AG20443 (cell line): ENCODE data around the gene HOXD11.

Source experiments
- DNase-seq: peaks from one replicate; pipeline ENCODE4 v3.0.0; 2012; ENCODE audit warnings: low spot score, mixed read lengths

The HOXD11 gene

GRCh38 chr2:176105078-176105729 is 1.9 kb upstream of the HOXD11 start:
- DNase-seq = peak; percentile 61

GRCh38 chr2:176105730-176106580 is 1.1 kb upstream of the HOXD11 start:
- DNase-seq = peak; percentile 22

- no peak for DNase-seq
Measured at GRCh38 chr2:176107731-176108181, 676 bp downstream of the HOXD11 start.

GRCh38 chr2:176109192-176109901 is 2.3 kb downstream of the HOXD11 start:
- no peak for DNase-seq

- no peak for DNase-seq
Measured at GRCh38 chr2:176109946-176110345, 2.9 kb downstream of the HOXD11 start.

- no peak for DNase-seq
Measured at GRCh38 chr2:176110415-176111308, 3.6 kb downstream of the HOXD11 start.

GRCh38 chr2:176111309-176111663 is 4.2 kb downstream of the HOXD11 start:
- peak; percentile 45 for DNase-seq

- no peak for DNase-seq
Measured at GRCh38 chr2:176111846-176112374, 4.8 kb downstream of the HOXD11 start.

- DNase-seq = no peak
Measured at GRCh38 chr2:176112375-176113302, 5.6 kb downstream of the HOXD11 start.

- no peak for DNase-seq
Measured at GRCh38 chr2:176114120-176114929, 7.2 kb downstream of the HOXD11 start.

- no peak for DNase-seq
Measured at GRCh38 chr2:176114930-176115625, 8.0 kb downstream of the HOXD11 start.

GRCh38 chr2:176115883-176116813 is 9.1 kb downstream of the HOXD11 start, which contains the start of gene HOXD10:
TSS of gene HOXD10 (plus strand) at chr2:176116778. CDS start at chr2:176116834, 56 bp downstream.
- DNase-seq = peak; percentile 86

- DNase-seq = no peak
Measured at GRCh38 chr2:176117162-176117822, 10.2 kb downstream of the HOXD11 start.

GRCh38 chr2:176117823-176118371 is 10.8 kb downstream of the HOXD11 start:
- DNase-seq = no peak

GRCh38 chr2:176118601-176119339 is 11.7 kb downstream of the HOXD11 start:
- peak; percentile 35 for DNase-seq
